PC-3 (cell line): ENCODE measurements around the gene BCAS3. TPM values are rescaled to one million over a fixed set of nuclear protein-coding genes. Genes with fewer than 3 reads are reported as not detected.
A peak's percentile ranks its signal among the peaks of the same experiment; 100 is the strongest.

Experiments
- ATAC-seq: fragments of 200-7000 bp; cut with Tn5 transposase; 2 replicates; pipeline ENCODE4 v1.9.1; 2020; ENCODE audit warnings: mild to moderate bottlenecking, moderate library complexity
- BruUV-seq: library from RNA; stranded (reverse); fragments of 400-500 nt; replicated peaks from 2 replicates; lab custom pipeline; 2021; lab: Mats Ljungman, UMichigan
- CTCF ChIA-PET: fragments of 300-600 bp; sonication (Branson Sonifier 250); formaldehyde crosslinking; loops from one replicate; lab custom pipeline; 2022; ENCODE audit warnings: antibody characterized with exemption; lab: Charles Lee
- POLR2A ChIA-PET: fragments of 300-600 bp; sonication (Branson Sonifier 250); formaldehyde crosslinking; loops from one replicate; lab custom pipeline; 2022; ENCODE audit warnings: antibody characterized with exemption; ENCODE audit not compliant: unreplicated experiment; lab: Charles Lee
- DNase-seq: peaks from one replicate; pipeline ENCODE4 v3.0.0-alpha.2; 2015
- H2AFZ ChIP-seq: fragments of 300-600 bp; sonication (generic); 2 replicates; pipeline ENCODE4 v1.6.0; 2016; ENCODE audit warnings: antibody characterized with exemption, low read length
- H3F3A ChIP-seq: fragments of 300-600 bp; sonication (generic); one replicate; pipeline ENCODE4 v1.6.0; 2017; ENCODE audit warnings: antibody characterized with exemption, low read length, control low read depth, mild to moderate bottlenecking; ENCODE audit not compliant: unreplicated experiment
- H3K27ac ChIP-seq: fragments of 300-600 bp; sonication (generic); 2 replicates; pipeline ENCODE4 v1.5.1; 2016; ENCODE audit warnings: mild to moderate bottlenecking, low read length
- H3K27me3 ChIP-seq: fragments of 300-600 bp; sonication (generic); 2 replicates; pipeline ENCODE4 v1.6.1; 2016; ENCODE audit warnings: low read length, mixed read lengths
- H3K36me3 ChIP-seq: fragments of 300-600 bp; sonication (generic); 2 replicates; pipeline ENCODE4 v1.6.1; 2016; ENCODE audit warnings: low read depth, mixed run types, low read length, mixed read lengths
- H3K4me1 ChIP-seq: fragments of 300-600 bp; sonication (generic); 2 replicates; pipeline ENCODE4 v1.5.1; 2016; ENCODE audit warnings: low read length; ENCODE audit not compliant: insufficient read depth
- H3K4me2 ChIP-seq: fragments of 300-600 bp; sonication (generic); 2 replicates; pipeline ENCODE4 v1.6.0; 2016; ENCODE audit warnings: low read length
- H3K4me3 ChIP-seq: fragments of 300-600 bp; sonication (generic); 2 replicates; pipeline ENCODE4 v1.5.1; 2016; ENCODE audit warnings: mild to moderate bottlenecking, low read length, mixed read lengths
- H3K79me2 ChIP-seq: fragments of 300-600 bp; sonication (generic); 2 replicates; pipeline ENCODE4 v1.6.1; 2017; ENCODE audit warnings: low read length, mixed read lengths
- H3K9ac ChIP-seq: fragments of 300-600 bp; sonication (generic); 2 replicates; pipeline ENCODE4 v1.6.0; 2016; ENCODE audit warnings: mild to moderate bottlenecking, low read length
- H3K9me2 ChIP-seq: fragments of 300-600 bp; sonication (generic); replicated peaks from 2 replicates; pipeline ENCODE4 v1.6.1; 2016; ENCODE audit warnings: mixed run types, low read length, mixed read lengths
- H3K9me3 ChIP-seq: fragments of 300-600 bp; sonication (generic); 2 replicates; pipeline ENCODE4 v1.6.1; 2016; ENCODE audit warnings: low read length, mixed read lengths
- H4K20me1 ChIP-seq: fragments of 300-600 bp; sonication (generic); 2 replicates; pipeline ENCODE4 v1.6.1; 2016; ENCODE audit warnings: low read length, mixed read lengths
- CTCF ChIP-seq: fragments of 300-600 bp; sonication (generic); conservative IDR thresholded peaks from 2 replicates; pipeline ENCODE4 v1.5.1; 2017; ENCODE audit warnings: antibody characterized with exemption, low read depth, mild to moderate bottlenecking, low read length
- EZH2 ChIP-seq: fragments of 300-600 bp; sonication (generic); IDR thresholded peaks from one replicate; pipeline ENCODE4 v1.6.1; 2017; ENCODE audit warnings: antibody characterized with exemption, mild to moderate bottlenecking, low read length; ENCODE audit not compliant: unreplicated experiment
- EZH2phosphoT487 ChIP-seq: fragments of 300-600 bp; sonication (generic); IDR thresholded peaks from 2 replicates; pipeline ENCODE4 v1.6.1; 2018; ENCODE audit warnings: mild to moderate bottlenecking, antibody characterized with exemption, low read length, borderline replicate concordance
- intact Hi-C: fragments of 100-400 bp; cut with micrococcal nuclease; formaldehyde crosslinking; loops from 2 replicates; pipeline ENCODE4 v1.9.0; 2023
- total RNA-seq: library from RNA; depleted of rRNA; stranded (reverse); fragments of >200 nt; gene quantifications from 2 replicates; pipeline ENCODE4 v1.2.3, GENCODE V29; 2014

The BCAS3 gene
- total RNA-seq, 1 experiment from 2014 or later: 25.9 TPM

GRCh38 chr17:61218438-61218837 is 540.8 kb downstream of the BCAS3 start:
- BruUV-seq: no TSS peak
- H3K27ac ChIP-seq: no peak overlapping the region
- DNase-seq: peak; percentile 65
- no peaks in the 10 kb centered on the region for H3K27me3 ChIP-seq
- CTCF ChIA-PET: interaction anchor here (0.5 to 0.6 kb wide), 2 partner anchors 141 to 316 kb away, joined by 3 to 4 read pairs; no protein-coding TSS in a partner anchor
- H3K36me3 ChIP-seq: no peaks in the 10 kb centered on the region
- POLR2A ChIA-PET: no interaction called here
- ATAC-seq: peak; percentile 98
- H3K79me2 ChIP-seq: no peaks in the 10 kb centered on the region
- no peak overlapping the region for H3K4me2 ChIP-seq
- peaks cover 13% of the 10 kb centered on the region for H3K4me1 ChIP-seq
- no peaks in the 10 kb centered on the region for H3K9me2 ChIP-seq
- no peaks in the 10 kb centered on the region for H3F3A ChIP-seq
- H3K9ac ChIP-seq: no peak overlapping the region
- H2AFZ ChIP-seq: no peak overlapping the region
- intact Hi-C loops: no loop called here
- H3K9me3 ChIP-seq: no peaks in the 10 kb centered on the region
- no peak overlapping the region for H3K4me3 ChIP-seq
- no peaks in the 10 kb centered on the region for H4K20me1 ChIP-seq
- TF ChIP-seq EZH2: no peak

- H3K27me3 ChIP-seq: no peaks in the 10 kb centered on the region
- ATAC-seq (no peak), DNase-seq (no peak)
- H3F3A ChIP-seq: no peaks in the 10 kb centered on the region
- H3K9ac ChIP-seq: no peak overlapping the region
- H2AFZ ChIP-seq: no peak overlapping the region
- intact Hi-C loops: no loop called here
- TF ChIP-seq CTCF (no peak), EZH2 (no peak), EZH2phosphoT487 (no peak)
- no peaks in the 10 kb centered on the region for H3K9me2 ChIP-seq
- ChIA-PET POLR2A (interaction anchor here (0.7 kb wide), 1 partner anchor 88 kb away, joined by 4 read pairs; no protein-coding TSS in a partner anchor), CTCF (no interaction called here)
- H3K9me3 ChIP-seq: no peaks in the 10 kb centered on the region
- no TSS peak for BruUV-seq
- H3K27ac ChIP-seq: no peak overlapping the region
- H3K4me2 ChIP-seq: no peak overlapping the region
- no peaks in the 10 kb centered on the region for H3K79me2 ChIP-seq
- no peak overlapping the region for H3K4me3 ChIP-seq
- H3K4me1 ChIP-seq: peaks cover 13% of the 10 kb centered on the region
- H4K20me1 ChIP-seq: no peaks in the 10 kb centered on the region
- H3K36me3 ChIP-seq: no peaks in the 10 kb centered on the region
Measured at GRCh38 chr17:61219460-61219859, 541.8 kb downstream of the BCAS3 start.

GRCh38 chr17:61221181-61221580 is 543.5 kb downstream of the BCAS3 start:
- ATAC-seq: no peak
- no peak overlapping the region for H3K4me3 ChIP-seq
- ChIA-PET CTCF (no interaction called here), POLR2A (no interaction called here)
- H3K9me3 ChIP-seq: no peaks in the 10 kb centered on the region
- BruUV-seq: no TSS peak
- H3K79me2 ChIP-seq: no peaks in the 10 kb centered on the region
- peaks cover 13% of the 10 kb centered on the region for H3K4me1 ChIP-seq
- no peaks in the 10 kb centered on the region for H3F3A ChIP-seq
- intact Hi-C loops: no loop called here
- H2AFZ ChIP-seq: no peak overlapping the region
- H3K27me3 ChIP-seq: no peaks in the 10 kb centered on the region
- no peaks in the 10 kb centered on the region for H3K9me2 ChIP-seq
- no peak overlapping the region for H3K27ac ChIP-seq
- no peaks in the 10 kb centered on the region for H4K20me1 ChIP-seq
- TF ChIP-seq CTCF (no peak), EZH2 (no peak), EZH2phosphoT487 (no peak)
- no peak overlapping the region for H3K4me2 ChIP-seq
- H3K9ac ChIP-seq: no peak overlapping the region
- DNase-seq: no peak
- H3K36me3 ChIP-seq: no peaks in the 10 kb centered on the region
